Progenitor cell of endocrine pancreas (in vitro differentiated cells): Measurements from ENCODE around the gene ADCK2. TPM values are rescaled to one million over a fixed set of nuclear protein-coding genes. Genes with fewer than 3 reads are reported as not detected.

Experiments used
- DNase-seq: peaks from one replicate; pipeline ENCODE4 v3.0.0; 2021; ENCODE audit warnings: low spot score; ENCODE audit not compliant: unreplicated experiment
- H3K27ac Mint-ChIP-seq: 2 replicates; pipeline ENCODE4 v1.8.0; 2021; ENCODE audit warnings: mild to moderate bottlenecking, moderate library complexity, mixed read lengths
- H3K27me3 Mint-ChIP-seq: 2 replicates; pipeline ENCODE4 v1.8.0; 2021; ENCODE audit warnings: mixed read lengths
- H3K36me3 Mint-ChIP-seq: 2 replicates; pipeline ENCODE4 v1.8.0; 2022; ENCODE audit warnings: mixed read lengths; ENCODE audit not compliant: insufficient read depth
- H3K4me1 Mint-ChIP-seq: 2 replicates; pipeline ENCODE4 v1.8.0; 2021; ENCODE audit warnings: low read depth, mixed read lengths
- H3K4me3 Mint-ChIP-seq: 2 replicates; pipeline ENCODE4 v1.8.0; 2021; ENCODE audit warnings: low read depth, mild to moderate bottlenecking, moderate library complexity, mixed read lengths
- H3K9me3 Mint-ChIP-seq: 2 replicates; pipeline ENCODE4 v1.8.0; 2021; ENCODE audit warnings: low read depth, mixed read lengths
- CTCF ChIP-seq: fragments of 200-600 bp; sonication (generic); IDR thresholded peaks from one replicate; pipeline ENCODE4 v1.5.0; 2021; ENCODE audit warnings: antibody characterized with exemption, mild to moderate bottlenecking; ENCODE audit not compliant: unreplicated experiment
- total RNA-seq: library from RNA; stranded (reverse); gene quantifications from 2 replicates; pipeline ENCODE4 v1.2.1, GENCODE V29; 2021

ADCK2 gene
- total RNA-seq, 1 donor from 2014 or later = 21.9 TPM

- peaks cover 30% of the 10 kb centered on the region for H3K36me3 Mint-ChIP-seq
- no peak for TF ChIP-seq CTCF
- no peak overlapping the region for H3K4me3 Mint-ChIP-seq
- H3K27ac Mint-ChIP-seq = no peak overlapping the region
- peaks cover 2% of the 10 kb centered on the region for H3K4me1 Mint-ChIP-seq
- H3K27me3 Mint-ChIP-seq = no peaks in the 10 kb centered on the region
- no peak for DNase-seq
- H3K9me3 Mint-ChIP-seq = no peaks in the 10 kb centered on the region
Observed at GRCh38 chr7:140680886-140681285, 8.1 kb downstream of the ADCK2 start.

GRCh38 chr7:140681766-140682165 is 9.0 kb downstream of the ADCK2 start:
- peaks cover 2% of the 10 kb centered on the region for H3K4me1 Mint-ChIP-seq
- H3K4me3 Mint-ChIP-seq = no peak overlapping the region
- H3K27ac Mint-ChIP-seq = no peak overlapping the region
- H3K27me3 Mint-ChIP-seq = no peaks in the 10 kb centered on the region
- TF ChIP-seq CTCF = no peak
- no peaks in the 10 kb centered on the region for H3K9me3 Mint-ChIP-seq
- H3K36me3 Mint-ChIP-seq = peaks cover 27% of the 10 kb centered on the region
- DNase-seq = no peak

GRCh38 chr7:140683657-140684056 is 10.9 kb downstream of the ADCK2 start:
- no peaks in the 10 kb centered on the region for H3K27me3 Mint-ChIP-seq
- H3K9me3 Mint-ChIP-seq = no peaks in the 10 kb centered on the region
- H3K4me1 Mint-ChIP-seq = peaks cover 2% of the 10 kb centered on the region
- peaks cover 21% of the 10 kb centered on the region for H3K36me3 Mint-ChIP-seq
- no peak overlapping the region for H3K4me3 Mint-ChIP-seq
- DNase-seq = no peak
- TF ChIP-seq CTCF = no peak
- H3K27ac Mint-ChIP-seq = peak overlapping the region; percentile 46

GRCh38 chr7:140684066-140684950 is 11.6 kb downstream of the ADCK2 start:
- TF ChIP-seq CTCF = no peak
- Mint-ChIP-seq H3K27ac (peak overlapping the region; percentile 46), H3K27me3 (no peaks in the 10 kb centered on the region), H3K4me1 (peaks cover 2% of the 10 kb centered on the region), H3K36me3 (peaks cover 18% of the 10 kb centered on the region), H3K4me3 (no peak overlapping the region), H3K9me3 (no peaks in the 10 kb centered on the region)
- no peak for DNase-seq

- no peak overlapping the region for H3K4me3 Mint-ChIP-seq
- no peak overlapping the region for H3K27ac Mint-ChIP-seq
- peaks cover 2% of the 10 kb centered on the region for H3K4me1 Mint-ChIP-seq
- no peak for DNase-seq
- H3K36me3 Mint-ChIP-seq = peaks cover 14% of the 10 kb centered on the region
- no peaks in the 10 kb centered on the region for H3K9me3 Mint-ChIP-seq
- no peaks in the 10 kb centered on the region for H3K27me3 Mint-ChIP-seq
- no peak for TF ChIP-seq CTCF
Observed at GRCh38 chr7:140685407-140686087, 12.8 kb downstream of the ADCK2 start.
